Epithelial cell of prostate (primary cell): ENCODE data around the gene GPR156.
"Not testable (repeated sequence)": the region's sequence is repeated elsewhere in the genome, so short reads cannot be mapped to it uniquely, and the experiment has no call there.

Source experiments
- DNase-seq: peaks from one replicate; pipeline ENCODE4 v3.0.0-alpha.2; 2011; ENCODE audit warnings: low read depth, low spot score
- H3K27ac ChIP-seq: fragments of 450-650 bp; 2 replicates; pipeline ENCODE4 v1.5.1; 2017; ENCODE audit warnings: mild to moderate bottlenecking

Gene GPR156

DNA sequence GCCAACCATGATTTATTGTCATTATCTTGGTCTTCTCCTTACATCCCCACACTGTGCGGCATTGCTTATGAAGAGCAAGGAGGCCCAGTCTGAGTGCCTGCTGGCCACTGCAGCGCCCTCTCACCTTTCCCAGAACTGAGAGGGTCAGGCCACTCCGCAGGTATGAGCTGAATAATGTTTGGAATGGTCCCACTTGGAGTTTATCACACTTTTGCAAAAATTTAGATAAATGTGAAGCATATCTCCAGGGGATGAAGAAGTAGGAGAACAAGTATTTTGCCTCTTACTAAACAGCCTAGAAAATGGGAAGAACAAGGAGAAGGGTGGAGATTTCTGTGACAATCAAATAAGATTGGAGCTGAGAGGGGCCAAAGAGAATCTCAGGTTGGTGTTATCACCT is 116.4 kb downstream of the GPR156 start:
- no peak for DNase-seq

GRCh38 chr3:120168038-120168437 is 117.0 kb downstream of the GPR156 start:
- H3K27ac ChIP-seq, result no peak overlapping the region
- DNase-seq, result no peak

More for the DNA sequence above, 116.4 kb downstream of the GPR156 start:
- no peak overlapping the region for H3K27ac ChIP-seq

DNA sequence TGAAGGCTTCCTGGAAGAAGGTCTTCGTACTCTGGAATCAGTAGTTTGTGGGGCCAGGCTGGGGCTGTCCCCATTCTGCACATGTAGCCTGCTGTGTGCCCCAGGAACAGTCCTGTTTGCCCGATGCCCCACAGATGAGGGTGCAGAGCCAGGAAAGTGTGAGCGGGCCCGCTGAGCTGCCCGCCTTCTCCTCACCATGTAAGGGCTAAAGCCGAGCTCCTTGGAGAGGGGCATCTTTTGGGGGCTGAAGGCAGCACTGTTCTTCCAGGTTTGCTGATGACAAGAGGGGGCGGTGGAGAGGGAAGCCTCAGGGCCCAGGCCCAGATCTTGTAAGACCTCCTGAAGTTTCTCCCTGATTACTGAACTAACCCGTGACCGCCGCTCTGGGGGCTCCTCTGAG is 117.5 kb downstream of the GPR156 start:
- DNase-seq, result no peak
- H3K27ac ChIP-seq, result no peak overlapping the region

DNA sequence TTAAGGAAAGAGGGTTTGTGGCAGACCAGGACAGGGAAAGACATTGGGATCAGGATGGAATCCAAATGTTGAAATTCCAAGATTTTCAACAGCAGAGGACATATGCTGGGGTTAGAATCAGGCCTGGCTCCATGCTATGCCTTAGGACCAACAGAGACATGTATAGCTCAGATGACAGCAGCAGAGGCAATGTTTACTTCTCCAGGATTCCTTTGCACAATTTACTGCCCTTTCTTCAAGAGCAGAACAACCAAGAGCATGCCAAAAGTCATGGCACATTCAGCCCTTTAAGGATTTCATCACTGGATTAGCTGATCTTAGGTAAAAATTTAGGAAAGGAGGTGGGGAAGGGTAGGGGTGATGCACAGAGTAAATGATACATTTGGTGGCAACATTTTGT is 121.2 kb downstream of the GPR156 start:
- no peak overlapping the region for H3K27ac ChIP-seq
- no peak for DNase-seq

DNA sequence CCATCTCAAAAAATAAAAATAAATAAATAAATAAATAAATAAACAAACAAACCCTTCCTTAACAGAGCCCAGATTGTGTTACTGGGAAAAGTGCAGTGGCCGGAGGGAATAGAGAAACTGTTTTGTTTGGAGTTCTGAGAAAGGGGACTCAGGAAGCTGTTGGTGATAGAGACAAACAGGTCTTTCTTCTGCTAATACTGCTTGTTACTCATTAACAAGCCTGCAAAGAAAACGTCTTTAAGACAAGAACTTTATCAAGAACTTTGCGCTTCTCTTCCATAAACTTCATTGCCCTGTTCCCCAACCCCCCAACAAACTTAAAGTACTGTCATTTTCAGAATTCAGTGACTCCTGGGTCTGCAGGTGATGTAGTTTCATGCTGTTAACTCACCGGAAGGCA is 122.0 kb downstream of the GPR156 start:
- H3K27ac ChIP-seq, result no peak overlapping the region
- no peak for DNase-seq

DNA sequence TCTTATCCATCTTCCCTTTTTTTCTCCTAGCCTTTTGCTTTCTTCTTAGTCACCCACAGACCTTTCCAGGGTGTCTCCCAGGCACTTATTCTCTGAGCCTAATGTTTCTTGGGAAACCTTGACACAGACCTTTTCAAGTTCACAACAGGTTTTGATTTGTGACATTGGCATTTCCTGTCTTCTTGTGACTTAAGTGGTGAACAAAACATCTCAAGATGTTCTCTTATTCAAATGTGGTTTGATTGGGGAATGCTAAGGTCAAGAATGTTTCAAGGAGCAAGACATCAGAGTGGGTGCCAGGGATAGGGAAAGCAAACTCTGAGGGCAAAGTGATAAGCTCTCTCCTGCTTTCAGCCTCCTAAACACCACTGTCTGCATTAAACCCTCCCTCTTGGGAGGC is 122.6 kb downstream of the GPR156 start:
- H3K27ac ChIP-seq, result peak overlapping the region; percentile 15
- no peak for DNase-seq

DNA sequence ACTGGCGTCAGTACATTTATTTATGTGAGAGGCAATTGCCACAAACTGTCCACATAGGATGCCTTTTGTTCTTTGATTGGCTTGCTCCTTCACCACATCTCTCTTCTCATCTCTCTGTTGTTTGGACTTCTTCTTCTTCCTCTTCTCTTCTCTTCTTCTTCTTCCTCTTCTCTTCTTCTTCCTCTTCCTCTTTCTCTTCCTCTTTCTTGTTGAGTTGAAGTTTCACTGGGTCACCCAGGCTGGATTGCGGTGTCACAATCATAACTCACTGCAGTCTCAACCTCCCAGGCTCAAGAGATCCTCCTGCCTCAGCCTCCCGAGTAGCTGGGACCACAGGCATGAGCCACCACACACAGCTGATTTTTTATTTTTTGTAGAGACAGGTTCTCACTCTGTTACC is 123.1 kb downstream of the GPR156 start:
- no peak for DNase-seq

GRCh38 chr3:120160050-120160449 is 125.0 kb downstream of the GPR156 start:
- H3K27ac ChIP-seq, result peak overlapping the region; percentile 99
- peak; percentile 95 for DNase-seq

More for the DNA sequence above, 123.1 kb downstream of the GPR156 start:
- peak overlapping the region; percentile 15 for H3K27ac ChIP-seq

DNA sequence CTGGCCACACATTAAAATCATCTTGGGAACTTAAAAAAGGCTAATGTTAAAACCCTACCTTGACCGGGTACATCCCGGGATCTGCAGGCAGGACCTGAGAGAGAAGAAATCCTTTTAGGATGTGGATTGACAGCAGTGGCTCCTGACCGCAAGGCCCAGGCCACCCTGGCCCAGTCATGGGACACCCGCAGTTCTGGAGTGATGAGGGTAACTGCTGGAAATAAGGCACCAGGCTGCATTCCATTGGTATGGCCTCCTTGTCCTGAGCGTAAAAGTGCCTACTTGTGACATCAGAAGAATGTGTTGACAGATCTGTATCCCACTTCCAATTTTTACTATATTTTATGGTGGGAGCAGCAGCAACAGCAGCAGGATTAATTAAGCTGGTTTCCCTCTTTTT is 127.3 kb downstream of the GPR156 start:
- no peak for DNase-seq
- no peak overlapping the region for H3K27ac ChIP-seq

DNA sequence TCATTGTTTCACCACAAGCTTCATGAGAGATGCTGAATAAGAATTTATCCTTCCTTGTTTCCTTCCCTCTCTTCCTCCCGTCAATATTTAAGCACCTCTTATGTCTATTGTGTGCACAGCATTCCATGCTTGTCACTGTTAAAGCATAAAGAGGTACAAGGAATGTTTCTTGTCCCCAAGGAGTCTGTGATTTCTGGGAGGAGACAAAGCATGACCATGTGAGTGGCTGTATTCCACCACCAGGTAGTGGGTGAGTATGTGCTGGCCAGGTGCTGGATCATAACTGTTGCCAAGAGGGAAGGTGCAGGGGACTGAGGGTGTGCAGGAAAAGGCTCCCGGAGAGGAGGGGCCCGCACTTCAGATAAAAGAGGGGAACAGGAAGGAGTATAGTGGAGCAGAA is 127.9 kb downstream of the GPR156 start:
- no peak overlapping the region for H3K27ac ChIP-seq
- no peak for DNase-seq

DNA sequence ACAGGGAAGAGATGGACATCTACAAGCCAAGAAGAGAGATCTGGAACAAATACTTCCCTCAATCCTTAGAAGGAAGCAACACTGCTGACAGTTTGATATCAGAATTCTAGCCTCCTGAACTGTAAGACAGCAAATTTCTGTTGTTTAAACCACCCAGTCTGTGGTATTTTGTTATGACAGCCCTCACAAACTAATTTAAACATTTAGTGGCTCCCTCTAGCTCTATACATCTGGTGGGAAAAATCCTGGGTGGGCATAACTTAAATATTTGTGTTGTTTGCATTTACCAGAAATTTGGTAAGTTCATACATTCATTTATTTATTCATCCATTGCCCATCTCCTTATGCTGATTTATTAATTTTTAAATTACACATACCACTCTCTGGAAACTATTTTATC is 128.3 kb downstream of the GPR156 start:
- no peak for DNase-seq
- no peak overlapping the region for H3K27ac ChIP-seq

- DNase-seq, H3K27ac ChIP-seq: not testable (repeated sequence)
Observed at GRCh38 chr3:120155694-120156093, 129.3 kb downstream of the GPR156 start.

DNA sequence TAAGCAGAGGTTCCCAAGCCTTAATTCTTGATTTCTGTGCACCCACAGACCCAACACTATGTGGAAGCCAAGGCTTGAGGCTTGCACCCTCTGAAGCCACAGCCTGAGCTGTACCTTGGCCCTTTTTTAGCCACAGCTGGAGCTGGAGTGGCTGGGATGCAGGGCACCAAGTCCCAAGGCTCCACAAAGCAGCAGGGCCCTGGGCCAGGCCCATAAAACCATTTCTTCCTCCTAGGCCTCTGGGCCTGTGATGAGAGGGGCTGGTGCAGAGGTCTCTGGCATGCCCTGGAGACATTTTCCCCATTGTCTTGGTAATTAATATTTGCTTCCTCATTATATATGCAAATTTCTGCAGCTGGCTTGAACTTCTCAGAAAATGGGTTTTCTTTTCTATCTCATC is 129.9 kb downstream of the GPR156 start:
- DNase-seq, result no peak
- no peak overlapping the region for H3K27ac ChIP-seq

DNA sequence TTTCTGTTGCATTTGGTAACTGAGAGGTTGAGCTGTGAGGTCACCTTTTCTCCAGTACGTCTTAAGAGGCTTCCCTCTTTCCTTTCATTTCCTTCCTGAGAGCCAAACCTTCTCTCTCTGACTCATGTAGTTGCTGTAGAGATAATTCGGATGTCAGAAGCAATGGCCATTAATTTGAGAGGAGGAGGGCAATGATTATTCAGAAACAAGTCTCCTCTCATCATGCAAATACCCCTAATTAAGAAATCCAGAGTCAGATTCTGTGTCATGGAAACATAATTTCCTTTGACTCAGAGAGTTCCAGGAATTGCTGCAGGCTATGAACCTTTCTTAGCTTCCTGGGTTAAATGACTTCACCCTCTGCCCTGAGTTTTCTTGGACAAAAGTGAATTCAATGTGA is 131.7 kb downstream of the GPR156 start:
- DNase-seq, result peak; percentile 83
- peak overlapping the region; percentile 96 for H3K27ac ChIP-seq

DNA sequence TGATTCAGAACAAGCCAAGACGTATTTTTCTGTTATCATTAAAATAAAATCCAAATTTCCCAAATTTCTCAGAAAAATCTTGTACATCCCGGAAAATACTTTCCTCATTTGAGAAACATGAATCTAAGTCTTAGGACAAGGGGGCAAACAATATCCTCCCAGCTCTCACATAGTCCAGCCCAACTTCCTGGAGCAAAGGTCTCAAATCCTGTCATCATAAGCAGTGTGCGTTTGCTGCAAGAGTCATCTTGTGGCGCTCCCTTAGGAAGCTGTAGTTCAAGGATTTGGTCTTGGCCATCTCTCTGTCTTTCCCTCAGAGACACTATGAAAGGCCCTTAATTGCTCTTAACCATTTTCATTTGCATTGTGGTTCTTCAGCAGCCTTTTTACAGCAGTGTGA is 133.2 kb downstream of the GPR156 start:
- peak overlapping the region; percentile 96 for H3K27ac ChIP-seq
- DNase-seq, result no peak

DNA sequence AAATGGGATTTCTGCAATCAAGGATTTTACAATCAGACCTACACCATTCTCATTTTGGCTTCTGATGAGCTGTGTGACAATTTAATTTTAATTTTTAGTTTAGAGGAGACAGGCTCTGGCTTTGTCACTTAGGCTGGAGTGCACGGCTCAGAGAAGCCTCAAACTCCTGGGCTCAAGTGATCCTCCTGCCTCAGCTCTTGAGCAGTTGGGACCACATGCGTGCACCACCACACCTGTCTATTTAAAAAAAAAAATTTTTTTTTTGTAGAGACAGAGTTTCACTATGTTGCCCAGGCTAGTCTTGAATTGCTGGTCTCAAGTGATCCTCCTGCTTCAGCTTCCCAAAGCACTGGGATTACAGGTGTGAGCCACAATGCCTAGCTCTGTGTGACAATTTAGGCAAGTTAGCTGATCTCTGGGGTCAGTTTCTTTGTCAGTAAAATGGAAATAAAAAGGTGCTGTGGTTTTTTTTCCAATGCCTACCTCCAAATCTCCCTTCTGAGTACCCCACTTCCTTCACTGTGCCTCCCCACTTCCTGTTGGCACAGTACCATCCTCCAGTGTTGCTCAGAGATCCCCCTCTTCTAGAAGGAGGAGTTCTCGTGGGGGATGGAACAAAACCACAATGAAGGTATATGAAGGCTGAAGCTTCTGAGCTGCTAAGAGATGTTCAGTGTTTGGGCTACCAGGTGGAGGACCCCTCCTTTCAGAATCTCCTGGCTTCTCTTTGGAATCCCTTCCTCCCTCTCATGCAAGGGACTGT is 136.7 kb downstream of the GPR156 start:
- peak overlapping the region; percentile 93 for H3K27ac ChIP-seq
- no peak for DNase-seq

GRCh38 chr3:120147072-120147871 is 137.8 kb downstream of the GPR156 start:
- DNase-seq, result peak; percentile 52
- H3K27ac ChIP-seq, result peak overlapping the region; percentile 93

- peak; percentile 88 for DNase-seq
- H3K27ac ChIP-seq, result peak overlapping the region; percentile 93
Observed at GRCh38 chr3:120145542-120146285, 139.3 kb downstream of the GPR156 start.

DNA sequence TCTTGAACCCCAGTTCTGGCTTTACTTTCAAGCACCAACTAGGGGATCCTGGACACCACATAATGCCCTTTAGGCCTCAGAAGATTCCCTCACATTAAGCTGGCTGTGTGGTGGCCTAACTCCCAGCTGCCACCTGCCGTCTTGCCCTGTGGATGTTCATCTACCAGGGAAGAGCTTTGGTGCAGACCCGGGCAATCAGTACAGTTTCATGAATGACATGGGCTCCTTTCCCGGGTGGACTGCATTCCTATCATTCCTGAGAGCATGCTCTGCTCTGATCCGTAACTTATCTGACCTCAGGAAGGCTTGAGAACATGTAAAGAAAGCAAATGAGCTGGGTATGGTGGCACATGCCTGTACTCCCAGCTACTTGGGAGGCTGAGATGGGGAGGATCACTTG is 140.8 kb downstream of the GPR156 start:
- peak; percentile 8 for DNase-seq
- H3K27ac ChIP-seq, result peak overlapping the region; percentile 93

GRCh38 chr3:120143676-120144075 is 141.3 kb downstream of the GPR156 start:
- H3K27ac ChIP-seq, result peak overlapping the region; percentile 93
- no peak for DNase-seq

GRCh38 chr3:120142236-120142635 is 142.8 kb downstream of the GPR156 start:
- H3K27ac ChIP-seq, result no peak overlapping the region
- no peak for DNase-seq
